Upper lobe of left lung (tissue), 6 donors: Measurements from ENCODE around the gene PTPRO. TPM values are rescaled to one million over a fixed set of nuclear protein-coding genes. Genes with fewer than 3 reads are reported as not detected.

ENCODE experiments used
- ATAC-seq, 2 donors: fragments of 200-7000 bp; cut with Tn5 transposase; one replicate each; pipeline ENCODE4 v1.9.1; 2022; ENCODE audit warnings: mild to moderate bottlenecking in 2 of 2, moderate library complexity in 2 of 2; ENCODE audit not compliant: low FRiP score in 2 of 2
- DNase-seq, 2 donors: peaks; one replicate each; pipeline ENCODE4 v3.0.0-alpha.2; 2019 to 2020
- H3K27ac ChIP-seq, 4 donors: fragments of 200-600 bp; sonication (generic); one replicate each; pipeline ENCODE4 v1.5.1; 2016 to 2019
- H3K27me3 ChIP-seq, 4 donors: fragments of 200-600 bp; sonication (generic); one replicate each; pipeline ENCODE4 v1.5.1; 2017 to 2019
- H3K36me3 ChIP-seq, 4 donors: fragments of 200-600 bp; sonication (generic); one replicate each; pipeline ENCODE4 v1.5.1; 2016 to 2019
- H3K4me1 ChIP-seq, 4 donors: fragments of 200-600 bp; sonication (generic); one replicate each; pipeline ENCODE4 v1.5.1; 2018 to 2019
- H3K4me3 ChIP-seq, 4 donors: fragments of 200-600 bp; sonication (generic); one replicate each; pipeline ENCODE4 v1.5.1; 2017 to 2019; ENCODE audit warnings: mild to moderate bottlenecking in 2 of 4, moderate library complexity in 1 of 4
- H3K9me3 ChIP-seq, 4 donors: fragments of 200-600 bp; sonication (generic); one replicate each; pipeline ENCODE4 v1.5.1; 2018 to 2019
- CTCF ChIP-seq, 6 experiments: fragments of 450-650 bp in 4 of 6; fragments of 200-600 bp in 2 of 6; sonication (generic) in 2 of 6; IDR thresholded peaks; one replicate each; pipeline ENCODE4 v1.5.1; 2016 to 2019; ENCODE audit warnings: antibody characterized with exemption in 6 of 6
- EP300 ChIP-seq, 4 donors: sonication (generic); formaldehyde crosslinking; IDR thresholded peaks; one replicate each; pipeline ENCODE4 v1.5.1; 2017; ENCODE audit warnings: antibody characterized with exemption in 4 of 4, control low read depth in 2 of 4
- POLR2A ChIP-seq, 4 donors: fragments of 450-650 bp; IDR thresholded peaks; one replicate each; pipeline ENCODE4 v1.5.1; 2016 to 2017; ENCODE audit warnings: antibody characterized with exemption in 4 of 4, mild to moderate bottlenecking in 2 of 4
- POLR2AphosphoS5 ChIP-seq, 2 donors: sonication (generic); formaldehyde crosslinking; IDR thresholded peaks; one replicate each; pipeline ENCODE4 v1.5.1; 2017; ENCODE audit warnings: antibody characterized with exemption in 2 of 2
- WGBS, 2 donors: methylation state at CpG; one replicate each; pipeline ENCODE4 v1.1.5; 2017 to 2018; 5-methylcytosine and 5-hydroxymethylcytosine counted together
- total RNA-seq, 6 donors: library from RNA; depleted of rRNA in 4 of 6; stranded (reverse); fragments of >200 nt in 4 of 6; gene quantifications; one replicate each; pipeline versions ENCODE4 v1.1.0 to v1.2.1, GENCODE V29; 2016 to 2021
- donor health status: DM: no; HTN: no; CAD: no; lungs with moderate emphysema.
- donor health status: DM: no; HTN: yes; CAD: no; lungs with severe emphysema.

PTPRO gene
- total RNA-seq, 6 donors from 2014 or later, result 3.6 to 19.0 (median 8.4) TPM

GRCh38 chr12:15304296-15304695, 18.0 kb upstream of the PTPRO start:
- Histone ChIP-seq H3K4me3 (no peak overlapping the region), H3K9me3 (no peaks in the 10 kb centered on the region), H3K27ac (no peak overlapping the region), H3K36me3 (no peaks in the 10 kb centered on the region), H3K4me1 (no peaks in the 10 kb centered on the region), H3K27me3 (no peaks in the 10 kb centered on the region)
- WGBS, 2 donors, result 93 to 98% methylated on average over 2 of the region's 2 CpGs
- ATAC-seq (no peak), DNase-seq (no peak)
- TF ChIP-seq POLR2A (IDR thresholded peaks at IDR 0.05), result no peak

- H3K27ac ChIP-seq, result no peak overlapping the region
- peak in 1 of 2 donors; percentile 28 for DNase-seq
These were observed 15.7 kb upstream of the PTPRO start for GRCh38 chr12:15306605-15307004.

GRCh38 chr12:15307079-15307478, 15.2 kb upstream of the PTPRO start:
- TF ChIP-seq POLR2AphosphoS5 (IDR thresholded peaks at IDR 0.05) (no peak), POLR2A (IDR thresholded peaks at IDR 0.05) (no peak), EP300 (IDR thresholded peaks at IDR 0.05) (no peak), CTCF (IDR thresholded peaks at IDR 0.05) (no peak)
- DNase-seq (no peak), ATAC-seq (no peak)
- H3K27me3 ChIP-seq, result no peaks in the 10 kb centered on the region
- WGBS, 2 donors, result 91% methylated on average over 1 of the region's 1 CpG
- no peaks in the 10 kb centered on the region for H3K4me1 ChIP-seq
- no peaks in the 10 kb centered on the region for H3K9me3 ChIP-seq
- H3K36me3 ChIP-seq, result no peaks in the 10 kb centered on the region
- no peak overlapping the region for H3K27ac ChIP-seq
- no peak overlapping the region for H3K4me3 ChIP-seq

More at GRCh38 chr12:15306605-15307004, 15.7 kb upstream of the PTPRO start:
- no peaks in the 10 kb centered on the region for H3K27me3 ChIP-seq
- H3K36me3 ChIP-seq, result no peaks in the 10 kb centered on the region
- 83 to 86% methylated on average over 3 of the region's 3 CpGs for WGBS, 2 donors
- no peaks in the 10 kb centered on the region for H3K4me1 ChIP-seq
- ATAC-seq, result no peak
- H3K9me3 ChIP-seq, result no peaks in the 10 kb centered on the region
- no peak overlapping the region for H3K4me3 ChIP-seq
- TF ChIP-seq EP300 (IDR thresholded peaks at IDR 0.05) (no peak), POLR2A (IDR thresholded peaks at IDR 0.05) (no peak), CTCF (IDR thresholded peaks at IDR 0.05) (no peak), POLR2AphosphoS5 (IDR thresholded peaks at IDR 0.05) (no peak)

- Histone ChIP-seq H3K4me3 (no peak overlapping the region), H3K36me3 (no peaks in the 10 kb centered on the region), H3K4me1 (peaks cover 0 to 14% (median 9%) of the 10 kb centered on the region in 4 donors), H3K27me3 (peaks cover 0 to 17% (median 6%) of the 10 kb centered on the region in 4 donors), H3K9me3 (no peaks in the 10 kb centered on the region), H3K27ac (no peak overlapping the region)
- TF ChIP-seq POLR2A (IDR thresholded peaks at IDR 0.05) (no peak), EP300 (IDR thresholded peaks at IDR 0.05) (no peak), POLR2AphosphoS5 (IDR thresholded peaks at IDR 0.05) (no peak), CTCF (IDR thresholded peaks at IDR 0.05) (no peak)
- 71 to 75% methylated on average over 4 of the region's 4 CpGs for WGBS, 2 donors
- DNase-seq, result no peak
- ATAC-seq, result no peak
These were observed 3.5 kb upstream of the PTPRO start for GRCh38 chr12:15318841-15319240.

- 54 to 67% methylated on average over 1 of the region's 1 CpG for WGBS, 2 donors
- H3K27me3 ChIP-seq, result peaks cover 0 to 17% (median 6%) of the 10 kb centered on the region in 4 donors
These were observed 1.4 kb upstream of the PTPRO start for GRCh38 chr12:15320881-15321280.

More at GRCh38 chr12:15320881-15321280, 1.4 kb upstream of the PTPRO start:
- Histone ChIP-seq H3K27ac (no peak overlapping the region), H3K4me3 (no peak overlapping the region), H3K9me3 (no peaks in the 10 kb centered on the region), H3K4me1 (peaks cover 0 to 14% (median 9%) of the 10 kb centered on the region in 4 donors), H3K36me3 (no peaks in the 10 kb centered on the region)
- TF ChIP-seq POLR2A (IDR thresholded peaks at IDR 0.05), result no peak
- no peak for TF ChIP-seq POLR2AphosphoS5 (IDR thresholded peaks at IDR 0.05)
- TF ChIP-seq EP300 (IDR thresholded peaks at IDR 0.05), result no peak
- TF ChIP-seq CTCF (IDR thresholded peaks at IDR 0.05), result no peak
- ATAC-seq (no peak), DNase-seq (no peak)
